ENCODE data around the gene HOXA2.

Gene HOXA2

GRCh38 chr7:27122077-27122910 lies 19.8 kb upstream of the HOXA2 start:
- H3K36me3 ChIP-seq (ENCODE audit: insufficient read depth, low read length) = peaks cover 10% of the 10 kb centered on the region
- H3K27me3 ChIP-seq (ENCODE audit: control insufficient read depth in 1 of 2, insufficient read depth in 2 of 2, low read length in 2 of 2) = no peaks in the 10 kb centered on the region
- H3K4me1 ChIP-seq (ENCODE audit: insufficient read depth, low read length) = peaks cover 62% of the 10 kb centered on the region
- peak overlapping the region; percentile 53 for H3K27ac ChIP-seq (ENCODE audit: low read depth, low read length)
- H3K4me3 ChIP-seq (ENCODE audit: low read depth in 1 of 2, low read length in 2 of 2) = peak overlapping the region in 1 of 2 donors; percentile 8
- H3K9ac ChIP-seq (ENCODE audit: low read length) = no peak overlapping the region
- H3K9me3 ChIP-seq (ENCODE audit: low read length) = no peaks in the 10 kb centered on the region

GRCh38 chr7:27121684-27122076 lies 19.2 kb upstream of the HOXA2 start:
- Histone ChIP-seq H3K4me3 (ENCODE audit: low read depth in 1 of 2, low read length in 2 of 2) (peak overlapping the region in 1 of 2 donors; percentile 8), H3K27me3 (ENCODE audit: control insufficient read depth in 1 of 2, insufficient read depth in 2 of 2, low read length in 2 of 2) (no peaks in the 10 kb centered on the region), H3K9me3 (ENCODE audit: low read length) (no peaks in the 10 kb centered on the region), H3K4me1 (ENCODE audit: insufficient read depth, low read length) (peaks cover 59% of the 10 kb centered on the region), H3K36me3 (ENCODE audit: insufficient read depth, low read length) (peaks cover 10% of the 10 kb centered on the region), H3K27ac (ENCODE audit: low read depth, low read length) (no peak overlapping the region), H3K9ac (ENCODE audit: low read length) (no peak overlapping the region)

GRCh38 chr7:27119412-27119911 lies 17.0 kb upstream of the HOXA2 start:
- H3K9ac ChIP-seq (ENCODE audit: low read length) = no peak overlapping the region

DNA sequence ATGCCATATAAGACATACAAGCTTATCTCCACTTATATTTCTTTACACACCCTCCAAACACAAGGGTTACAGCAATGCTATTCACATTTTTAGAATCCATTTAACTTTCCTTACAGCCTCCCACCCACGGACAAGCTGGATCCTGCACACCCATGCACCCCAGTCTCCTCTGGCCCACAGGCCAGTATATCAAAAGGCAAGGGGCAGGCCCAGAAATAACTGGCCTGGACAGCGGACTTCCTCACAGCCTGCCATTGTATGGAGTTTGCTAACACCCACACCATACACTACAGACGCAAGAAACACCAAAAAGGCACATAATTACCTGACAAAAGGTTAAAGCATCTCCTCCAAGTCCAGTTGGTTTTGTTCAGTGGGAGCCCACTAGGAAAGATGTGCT lies 16.1 kb upstream of the HOXA2 start:
- H3K27me3 ChIP-seq (ENCODE audit: control insufficient read depth in 1 of 2, insufficient read depth in 2 of 2, low read length in 2 of 2) = no peaks in the 10 kb centered on the region
- peaks cover 47% of the 10 kb centered on the region for H3K4me1 ChIP-seq (ENCODE audit: insufficient read depth, low read length)
- H3K9me3 ChIP-seq (ENCODE audit: low read length) = no peaks in the 10 kb centered on the region

More at GRCh38 chr7:27119412-27119911, 17.0 kb upstream of the HOXA2 start:
- Histone ChIP-seq H3K27me3 (ENCODE audit: control insufficient read depth in 1 of 2, insufficient read depth in 2 of 2, low read length in 2 of 2) (no peaks in the 10 kb centered on the region), H3K4me3 (ENCODE audit: low read depth in 1 of 2, low read length in 2 of 2) (no peak overlapping the region), H3K36me3 (ENCODE audit: insufficient read depth, low read length) (peaks cover 8% of the 10 kb centered on the region), H3K9me3 (ENCODE audit: low read length) (no peaks in the 10 kb centered on the region), H3K27ac (ENCODE audit: low read depth, low read length) (no peak overlapping the region), H3K4me1 (ENCODE audit: insufficient read depth, low read length) (peaks cover 49% of the 10 kb centered on the region)

DNA sequence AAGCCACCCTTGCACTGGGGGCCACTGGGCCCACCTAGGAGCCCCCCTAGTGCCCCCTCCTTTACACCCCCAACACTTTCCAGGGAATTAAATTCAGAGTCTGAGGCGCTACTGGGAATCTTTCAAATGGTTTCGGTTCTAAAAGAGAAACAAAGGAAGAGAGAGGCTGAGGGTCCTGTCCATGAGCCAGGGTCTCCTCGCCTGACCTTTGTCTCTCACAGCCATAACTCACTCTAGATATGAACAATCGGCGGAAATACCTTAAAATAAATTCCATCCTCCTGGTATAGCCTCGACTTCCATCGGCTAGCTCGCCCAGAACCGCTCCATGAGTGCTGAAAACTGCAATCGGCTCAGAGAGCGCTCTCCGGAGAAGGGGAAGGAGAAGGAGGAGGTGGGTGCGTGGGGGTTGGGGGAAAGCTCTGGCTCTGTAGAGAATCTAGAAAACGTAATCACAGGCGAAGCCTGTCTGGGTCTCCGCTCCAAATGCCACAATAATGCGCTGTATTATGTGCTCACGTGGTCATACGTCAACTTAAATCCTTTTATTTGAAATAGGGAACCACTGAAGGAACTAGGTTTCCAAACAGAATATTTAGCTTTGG lies 15.5 kb upstream of the HOXA2 start:
- Histone ChIP-seq H3K4me3 (ENCODE audit: low read depth in 1 of 2, low read length in 2 of 2) (peak overlapping the region in 1 of 2 donors; percentile 71), H3K36me3 (ENCODE audit: insufficient read depth, low read length) (peaks cover 6% of the 10 kb centered on the region), H3K9me3 (ENCODE audit: low read length) (no peaks in the 10 kb centered on the region), H3K9ac (ENCODE audit: low read length) (peak overlapping the region; percentile 49), H3K27me3 (ENCODE audit: control insufficient read depth in 1 of 2, insufficient read depth in 2 of 2, low read length in 2 of 2) (no peaks in the 10 kb centered on the region), H3K4me1 (ENCODE audit: insufficient read depth, low read length) (peaks cover 49% of the 10 kb centered on the region), H3K27ac (ENCODE audit: low read depth, low read length) (peak overlapping the region; percentile 67)

More for the DNA sequence above, 16.1 kb upstream of the HOXA2 start:
- peaks cover 6% of the 10 kb centered on the region for H3K36me3 ChIP-seq (ENCODE audit: insufficient read depth, low read length)
- H3K4me3 ChIP-seq (ENCODE audit: low read depth in 1 of 2, low read length in 2 of 2) = peak overlapping the region in 1 of 2 donors; percentile 71
- no peak overlapping the region for H3K9ac ChIP-seq (ENCODE audit: low read length)
- peak overlapping the region; percentile 67 for H3K27ac ChIP-seq (ENCODE audit: low read depth, low read length)

DNA sequence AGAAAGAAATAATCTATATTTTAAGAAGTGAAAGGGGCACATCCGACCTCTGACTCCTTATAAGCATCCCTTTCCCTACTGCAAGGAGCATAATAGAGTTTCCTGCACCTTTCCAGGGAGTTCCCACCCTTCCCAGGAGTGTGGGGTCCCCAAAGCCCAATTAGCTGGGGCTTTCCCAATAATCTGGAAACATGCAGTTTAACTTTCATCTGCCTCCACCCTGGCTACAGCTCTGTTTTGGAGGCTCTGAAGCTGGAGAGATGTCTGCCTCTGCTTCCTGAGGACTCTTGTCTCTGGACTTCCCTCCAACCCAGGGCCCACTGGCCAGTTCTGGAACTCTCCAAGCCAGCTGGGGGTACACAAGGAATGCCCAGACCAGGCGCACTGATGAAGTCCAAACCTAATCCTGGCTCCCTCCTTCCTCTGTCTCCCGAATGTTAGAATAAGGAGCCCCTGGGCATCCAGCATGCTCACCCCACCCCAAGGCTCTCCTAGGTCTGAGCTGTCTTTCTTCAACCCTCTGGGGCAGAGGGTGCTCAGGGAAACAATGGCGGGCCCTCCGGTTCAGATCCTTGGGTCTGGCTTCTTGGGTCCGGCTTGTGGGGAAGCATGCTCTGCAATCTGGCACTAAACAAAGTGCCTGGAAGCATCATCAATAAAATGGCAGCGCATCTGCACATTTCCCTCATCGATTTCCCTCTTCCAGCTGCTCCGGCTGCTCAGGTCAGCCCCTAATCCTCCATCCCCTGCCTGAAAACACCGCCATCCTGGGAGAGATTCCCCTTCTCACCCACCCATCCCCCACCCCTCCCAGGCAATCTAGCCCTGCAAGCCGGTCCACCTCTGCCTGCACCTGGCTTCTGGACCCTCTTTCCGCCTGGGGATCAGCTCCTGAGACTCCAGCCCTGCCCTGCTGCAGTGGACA lies 14.7 kb upstream of the HOXA2 start:
- peaks cover 6% of the 10 kb centered on the region for H3K36me3 ChIP-seq (ENCODE audit: insufficient read depth, low read length)
- no peaks in the 10 kb centered on the region for H3K9me3 ChIP-seq (ENCODE audit: low read length)
- H3K4me1 ChIP-seq (ENCODE audit: insufficient read depth, low read length) = peaks cover 57% of the 10 kb centered on the region
- H3K4me3 ChIP-seq (ENCODE audit: low read depth in 1 of 2, low read length in 2 of 2) = peak overlapping the region; percentile 28 to 71
- peak overlapping the region; percentile 94 for H3K27ac ChIP-seq (ENCODE audit: low read depth, low read length)
- no peaks in the 10 kb centered on the region for H3K27me3 ChIP-seq (ENCODE audit: control insufficient read depth in 1 of 2, insufficient read depth in 2 of 2, low read length in 2 of 2)
- H3K9ac ChIP-seq (ENCODE audit: low read length) = peak overlapping the region; percentile 76

DNA sequence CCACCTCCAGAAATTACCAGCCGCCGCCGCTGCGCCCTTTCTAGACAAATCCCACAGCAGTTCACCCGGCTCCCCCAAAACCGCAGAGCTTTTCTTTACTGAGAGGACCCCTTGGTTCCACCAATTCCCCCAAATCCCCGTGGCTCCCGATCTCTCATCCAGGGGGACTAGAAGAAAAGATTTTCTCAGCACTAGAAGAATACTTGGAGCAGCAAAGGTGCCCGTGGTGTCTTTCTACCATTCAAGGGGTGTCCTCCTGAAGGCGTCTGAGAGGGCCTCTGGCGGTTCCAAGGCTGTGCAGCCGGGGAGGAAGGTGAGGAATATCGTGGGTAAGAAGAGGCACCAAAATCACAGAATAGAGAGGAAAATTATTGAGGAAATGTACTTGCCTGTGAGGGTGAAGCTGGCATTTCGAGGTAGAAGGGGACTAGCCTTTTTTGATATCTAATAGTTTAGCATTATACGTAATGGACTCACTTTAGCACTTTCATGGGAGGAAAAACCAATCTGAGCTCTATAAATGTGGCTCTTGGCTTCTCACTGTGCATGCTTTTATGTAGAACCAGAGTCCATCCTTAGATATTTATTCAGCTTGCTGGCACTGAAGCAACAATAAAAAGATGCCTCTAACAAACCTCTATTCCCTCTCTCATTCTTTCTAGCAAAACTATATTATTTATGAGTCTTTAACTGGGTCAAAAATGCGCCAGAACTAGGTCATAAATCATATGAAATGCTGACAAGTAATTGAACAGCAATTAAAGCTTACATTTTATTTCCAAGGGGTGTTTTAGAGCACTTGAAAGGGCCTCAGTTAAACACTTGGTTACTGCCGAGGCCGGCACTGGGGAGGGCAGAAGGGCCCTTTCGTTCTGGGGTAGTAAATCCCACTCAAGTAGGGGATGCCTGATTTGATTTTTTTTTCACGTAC lies 13.8 kb upstream of the HOXA2 start:
- H3K4me1 ChIP-seq (ENCODE audit: insufficient read depth, low read length) = peaks cover 63% of the 10 kb centered on the region
- no peaks in the 10 kb centered on the region for H3K27me3 ChIP-seq (ENCODE audit: control insufficient read depth in 1 of 2, insufficient read depth in 2 of 2, low read length in 2 of 2)
- peaks cover 6% of the 10 kb centered on the region for H3K36me3 ChIP-seq (ENCODE audit: insufficient read depth, low read length)
- H3K27ac ChIP-seq (ENCODE audit: low read depth, low read length) = peak overlapping the region; percentile 94
- H3K4me3 ChIP-seq (ENCODE audit: low read depth in 1 of 2, low read length in 2 of 2) = peak overlapping the region; percentile 43 to 71
- peak overlapping the region; percentile 76 for H3K9ac ChIP-seq (ENCODE audit: low read length)
- no peaks in the 10 kb centered on the region for H3K9me3 ChIP-seq (ENCODE audit: low read length)

- H3K27me3 ChIP-seq (ENCODE audit: control insufficient read depth in 1 of 2, insufficient read depth in 2 of 2, low read length in 2 of 2) = no peaks in the 10 kb centered on the region
- peak overlapping the region; percentile 43 to 71 for H3K4me3 ChIP-seq (ENCODE audit: low read depth in 1 of 2, low read length in 2 of 2)
- peak overlapping the region; percentile 76 for H3K9ac ChIP-seq (ENCODE audit: low read length)
- H3K4me1 ChIP-seq (ENCODE audit: insufficient read depth, low read length) = peaks cover 62% of the 10 kb centered on the region
- H3K27ac ChIP-seq (ENCODE audit: low read depth, low read length) = peak overlapping the region; percentile 94
- peaks cover 6% of the 10 kb centered on the region for H3K36me3 ChIP-seq (ENCODE audit: insufficient read depth, low read length)
- H3K9me3 ChIP-seq (ENCODE audit: low read length) = no peaks in the 10 kb centered on the region
Observed at GRCh38 chr7:27115221-27116026, 12.9 kb upstream of the HOXA2 start.

DNA sequence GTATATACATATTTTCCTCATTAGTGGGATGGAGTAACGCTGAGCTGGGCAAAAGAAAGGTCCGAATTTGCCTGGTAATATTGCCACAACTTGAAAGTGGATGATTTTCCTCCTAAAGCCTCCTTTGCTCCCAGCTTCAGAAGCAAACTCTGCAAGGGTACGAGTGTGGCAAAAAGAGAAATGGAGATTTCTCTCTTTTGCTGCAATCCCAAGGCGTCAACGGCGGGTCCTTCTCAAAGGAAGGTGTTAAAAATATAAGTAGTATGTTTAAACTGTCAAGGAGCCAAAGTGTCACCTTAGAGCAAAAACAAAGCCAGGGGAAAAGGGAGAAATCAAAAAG lies 12.4 kb upstream of the HOXA2 start:
- Histone ChIP-seq H3K36me3 (ENCODE audit: insufficient read depth, low read length) (peaks cover 6% of the 10 kb centered on the region), H3K9ac (ENCODE audit: low read length) (peak overlapping the region; percentile 76), H3K4me3 (ENCODE audit: low read depth in 1 of 2, low read length in 2 of 2) (peak overlapping the region; percentile 43 to 71), H3K9me3 (ENCODE audit: low read length) (no peaks in the 10 kb centered on the region), H3K27me3 (ENCODE audit: control insufficient read depth in 1 of 2, insufficient read depth in 2 of 2, low read length in 2 of 2) (no peaks in the 10 kb centered on the region), H3K4me1 (ENCODE audit: insufficient read depth, low read length) (peaks cover 61% of the 10 kb centered on the region), H3K27ac (ENCODE audit: low read depth, low read length) (peak overlapping the region; percentile 94)

All from muscle layer of colon (tissue), 2 donors.